A549 (cell line): Measurements from ENCODE around the gene B9D1.

Experiments used
- ATOH8 ChIP-seq: fragments of 250-450 bp; sonication (Bioruptor Pico); IDR thresholded peaks from 2 replicates; pipeline ENCODE4 v1.5.0; 2020; ENCODE audit warnings: low read depth, mild to moderate bottlenecking, moderate library complexity
- BHLHE40 ChIP-seq: IDR thresholded peaks from 2 replicates; pipeline ENCODE4 v1.6.1; 2012; ENCODE audit warnings: low read depth, low read length, inconsistent platforms
- CTCF ChIP-seq: fragments of >200 bp; sonication (Bioruptor Twin); formaldehyde crosslinking; IDR thresholded peaks from 3 replicates; pipeline ENCODE4 v1.5.1; 2016
- MAFK ChIP-seq: fragments of 450-650 bp; IDR thresholded peaks from 2 replicates; pipeline ENCODE4 v1.6.1; 2014; ENCODE audit not compliant: partially characterized antibody
- MAX ChIP-seq: IDR thresholded peaks from 2 replicates; pipeline ENCODE4 v1.6.1; 2012
- POLR2A ChIP-seq: IDR thresholded peaks from 2 replicates; pipeline ENCODE4 v1.6.1; 2012; ENCODE audit warnings: mild to moderate bottlenecking, low read length
- REST ChIP-seq: fragments of 200-600 bp; sonication (generic); IDR thresholded peaks from 2 replicates; pipeline ENCODE4 v1.6.1; 2016; ENCODE audit warnings: antibody characterized with exemption, mild to moderate bottlenecking, moderate library complexity
- RNF2 ChIP-seq: fragments of 200-600 bp; sonication (generic); IDR thresholded peaks from 2 replicates; pipeline ENCODE4 v1.6.1; 2016; ENCODE audit warnings: low read depth, mild to moderate bottlenecking, antibody characterized with exemption, moderate library complexity, borderline replicate concordance
- ZFP36 ChIP-seq: fragments of 450-650 bp; IDR thresholded peaks from 2 replicates; pipeline ENCODE4 v1.6.1; 2014; ENCODE audit warnings: borderline replicate concordance; ENCODE audit not compliant: partially characterized antibody
- ZSCAN20 ChIP-seq: fragments of 250-450 bp; sonication (Bioruptor Pico); IDR thresholded peaks from 2 replicates; pipeline ENCODE4 v1.8.0; 2022; ENCODE audit warnings: mild to moderate bottlenecking, moderate library complexity

GRCh38 chr17:19369846-19370492 is 7.4 kb upstream of the B9D1 start:
- no peak for TF ChIP-seq ZFP36
- no peak for TF ChIP-seq MAFK
- no peak for TF ChIP-seq ZSCAN20 (CRISPR knock-in tag)
- TF ChIP-seq CTCF: no peak
- no peak for TF ChIP-seq RNF2
- TF ChIP-seq POLR2A: no peak
- TF ChIP-seq ATOH8 (CRISPR knock-in tag): no peak
- TF ChIP-seq BHLHE40: no peak
- TF ChIP-seq MAX: no peak
- TF ChIP-seq REST: no peak
